Stimulated activated CD8-positive, alpha-beta memory T cell treated with anti-CD3 and anti-CD28 coated beads, Interleukin-12 subunit alpha, Interleukin-12 subunit beta, amount 100 ng/mL, for 24 hours (primary cell): Measurements from ENCODE around the gene SEPTIN10.

Experiments used
- DNase-seq: peaks from one replicate; pipeline ENCODE4 v3.0.0-alpha.2; 2020; ENCODE audit errors: extremely low read depth

Gene SEPTIN10

DNA sequence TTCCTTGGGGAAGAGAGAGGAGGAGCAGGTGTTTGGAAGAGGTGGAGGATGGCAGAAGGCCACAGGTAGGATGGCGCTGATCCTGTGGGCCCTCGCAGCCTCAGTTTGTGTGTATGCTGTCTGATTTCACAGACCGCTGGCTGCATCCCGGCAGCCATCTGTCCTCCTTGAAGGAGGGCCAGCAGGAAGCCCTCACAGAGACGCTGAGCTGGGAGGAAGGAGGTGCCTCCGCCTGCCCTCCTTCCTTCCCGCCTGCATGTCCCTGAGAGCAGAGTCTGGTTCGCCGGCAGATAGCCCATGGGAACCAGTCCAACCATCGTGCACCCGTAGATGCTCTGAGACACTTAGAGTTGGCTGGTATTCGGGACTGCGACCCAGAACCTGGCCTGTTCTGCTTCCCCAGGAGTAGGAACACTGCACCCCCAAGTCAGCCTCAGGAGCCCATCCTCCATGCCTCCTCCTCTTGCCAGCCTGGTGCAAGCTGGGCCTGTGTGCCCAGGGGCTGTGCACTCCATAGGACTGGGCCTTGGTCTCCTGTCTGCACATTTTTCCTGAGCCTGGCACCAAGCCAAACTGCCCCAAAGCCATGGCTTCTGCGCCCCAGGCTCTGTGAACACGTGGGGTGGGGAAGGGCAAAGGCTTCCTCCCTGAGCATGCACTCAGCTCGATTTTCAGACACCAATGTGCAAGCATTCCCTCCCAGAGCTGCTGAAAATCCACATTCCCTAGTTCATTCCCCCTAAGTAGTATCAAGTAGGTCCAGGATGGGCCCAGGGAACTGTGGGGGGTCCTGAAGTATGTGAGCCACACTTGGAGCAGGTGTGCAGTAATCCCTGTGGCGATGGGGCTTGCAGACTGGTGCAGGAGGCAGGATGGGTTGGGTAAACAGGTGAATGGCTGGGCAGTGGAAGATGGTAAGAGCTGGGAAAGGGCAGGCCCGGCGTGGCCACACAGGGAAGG, 115.6 kb downstream of the SEPTIN10 start:
- DNase-seq = no peak

DNA sequence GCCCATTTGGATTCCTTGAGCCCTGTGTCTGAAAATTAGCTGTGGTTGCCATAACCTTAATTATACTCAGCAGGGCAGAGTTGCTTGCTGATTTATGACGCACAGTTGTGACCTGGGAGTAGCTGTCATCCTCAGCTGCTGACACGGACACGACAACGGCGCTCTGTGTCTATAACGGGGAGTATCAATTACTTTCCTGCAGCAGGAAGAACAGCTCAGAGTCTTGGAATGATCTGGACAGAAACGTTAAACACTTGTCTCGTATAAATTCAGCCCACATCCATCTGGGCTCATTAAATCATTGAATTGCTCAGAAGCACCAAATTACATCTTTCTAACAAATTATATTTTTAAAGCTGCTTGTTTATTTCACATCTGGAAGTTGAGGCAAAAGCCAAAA, 116.3 kb downstream of the SEPTIN10 start:
- no peak for DNase-seq

DNA sequence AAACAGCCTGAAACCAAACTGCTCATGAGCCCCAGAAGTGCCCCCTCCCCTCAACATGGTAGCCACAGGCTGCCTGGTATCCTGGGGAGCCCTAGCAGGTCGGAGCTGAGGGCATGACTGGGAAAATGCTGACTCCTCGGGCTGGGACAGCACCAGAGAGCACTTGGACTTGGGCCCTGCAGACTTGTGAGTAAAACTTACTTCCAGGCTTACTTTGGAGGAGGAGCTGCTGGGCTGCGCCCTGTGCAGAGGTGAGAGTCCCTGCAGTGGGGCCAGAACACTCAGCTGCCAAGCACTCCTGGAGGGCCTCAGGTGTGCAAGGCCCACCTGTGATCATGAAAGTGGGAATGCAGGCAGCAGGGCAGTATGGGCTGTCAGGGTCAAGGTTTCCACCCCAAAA, 119.4 kb downstream of the SEPTIN10 start:
- no peak for DNase-seq

DNA sequence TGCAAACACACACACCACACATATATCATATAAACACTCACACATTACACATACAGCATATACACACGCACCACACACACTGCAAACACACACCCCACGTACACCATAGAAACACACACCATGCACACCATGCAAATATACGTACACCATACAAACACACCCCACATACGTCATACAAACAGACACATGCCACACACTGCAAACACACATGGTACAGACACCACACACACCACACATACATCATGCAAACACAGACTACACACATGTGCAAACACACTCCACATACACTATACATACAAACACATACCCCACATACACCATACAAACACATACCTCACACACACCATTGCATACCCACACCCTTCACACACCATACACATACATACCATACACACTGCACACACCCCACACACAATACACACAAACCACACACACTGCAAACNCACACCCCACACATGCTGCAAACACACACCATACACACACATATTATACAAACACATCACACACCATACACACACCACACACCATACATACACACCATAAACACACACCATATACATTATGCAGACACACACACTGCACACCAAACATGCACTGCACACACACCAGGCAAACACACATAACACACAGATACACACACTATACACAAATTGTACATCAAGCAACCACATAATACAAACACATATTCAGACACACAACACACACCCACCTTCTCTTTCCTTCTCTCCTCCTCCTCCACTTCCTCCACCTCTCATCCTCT, 120.4 kb downstream of the SEPTIN10 start:
- no peak for DNase-seq
